Tibial artery (tissue), 4 donors: ENCODE data around the gene ZC2HC1B.

Experiments used
- DNase-seq, 2 donors: peaks; one replicate each; pipeline ENCODE4 v3.0.0-alpha.2; 2019
- H3K27ac ChIP-seq, 2 donors: fragments of 200-600 bp; sonication (generic) in 1 of 2; 1 replicate in 1 of 2; 2 replicates in 1 of 2; pipeline ENCODE4 v1.5.1; 2018 to 2019; ENCODE audit warnings: mild to moderate bottlenecking in 1 of 2
- H3K27me3 ChIP-seq, 2 donors: fragments of 200-600 bp; sonication (generic) in 1 of 2; one replicate each; pipeline versions ENCODE4 v1.5.1 to v1.6.0; 2016 to 2019
- H3K36me3 ChIP-seq, 3 donors: fragments of 200-600 bp; sonication (generic) in 2 of 3; one replicate each; pipeline ENCODE4 v1.5.1; 2016 to 2019; ENCODE audit warnings: mild to moderate bottlenecking in 2 of 3
- H3K4me1 ChIP-seq, 4 donors: fragments of 200-600 bp; sonication (generic) in 2 of 4; 1 replicate in 3 of 4; 2 replicates in 1 of 4; pipeline ENCODE4 v1.5.1; 2016 to 2019
- H3K4me3 ChIP-seq, 2 donors: fragments of 200-600 bp; sonication (generic) in 1 of 2; 1 replicate in 1 of 2; 2 replicates in 1 of 2; pipeline ENCODE4 v1.5.1; 2018 to 2019; ENCODE audit warnings: mild to moderate bottlenecking in 2 of 2
- H3K9me3 ChIP-seq, 3 donors: fragments of 200-600 bp; sonication (generic) in 1 of 3; one replicate each; pipeline ENCODE4 v1.5.1; 2016 to 2019
- CTCF ChIP-seq, 2 experiments: fragments of 200-600 bp in 1 of 2; fragments of 450-650 bp in 1 of 2; IDR thresholded peaks; one replicate each; pipeline ENCODE4 v1.5.1; 2017 to 2019; ENCODE audit warnings: antibody characterized with exemption in 2 of 2, mild to moderate bottlenecking in 1 of 2, moderate library complexity in 1 of 2
- intact Hi-C: fragments of 100-400 bp; cut with DNase I; formaldehyde crosslinking; loops from one replicate; pipeline ENCODE4 v1.15.0; 2023; ENCODE audit warnings: low total_unique reads

Gene ZC2HC1B

GRCh38 chr6:143959927-143960326, 95.7 kb downstream of the ZC2HC1B start:
- Histone ChIP-seq H3K4me3 (no peak overlapping the region), H3K4me1 (no peaks in the 10 kb centered on the region), H3K27me3 (no peaks in the 10 kb centered on the region), H3K9me3 (no peaks in the 10 kb centered on the region), H3K36me3 (peaks cover 0 to 16% (median 0%) of the 10 kb centered on the region in 3 donors), H3K27ac (no peak overlapping the region)
- DNase-seq = no peak
- intact Hi-C loops = no loop called here
- TF ChIP-seq CTCF (IDR thresholded peaks at IDR 0.05) = no peak

- Histone ChIP-seq H3K4me3 (no peak overlapping the region), H3K27ac (no peak overlapping the region), H3K27me3 (no peaks in the 10 kb centered on the region), H3K9me3 (no peaks in the 10 kb centered on the region), H3K4me1 (no peaks in the 10 kb centered on the region), H3K36me3 (peaks cover 0 to 24% (median 8%) of the 10 kb centered on the region in 3 donors)
- no peak for TF ChIP-seq CTCF (IDR thresholded peaks at IDR 0.05)
- DNase-seq = no peak
- intact Hi-C loops = no loop called here
Observed at GRCh38 chr6:143961066-143961465, 96.8 kb downstream of the ZC2HC1B start.

GRCh38 chr6:143961886-143962878, 97.9 kb downstream of the ZC2HC1B start:
- intact Hi-C loops = no loop called here
- Histone ChIP-seq H3K27me3 (no peaks in the 10 kb centered on the region), H3K9me3 (no peaks in the 10 kb centered on the region), H3K4me1 (no peaks in the 10 kb centered on the region), H3K27ac (no peak overlapping the region), H3K4me3 (no peak overlapping the region), H3K36me3 (peaks cover 0 to 24% (median 11%) of the 10 kb centered on the region in 3 donors)
- no peak for DNase-seq
- peak in 1 of 2 experiments; percentile 11 for TF ChIP-seq CTCF (IDR thresholded peaks at IDR 0.05)

GRCh38 chr6:143963158-143963919, 99.1 kb downstream of the ZC2HC1B start:
- DNase-seq = no peak
- H3K36me3 ChIP-seq = peaks cover 0 to 24% (median 11%) of the 10 kb centered on the region in 3 donors
- peaks cover 0 to 10% (median 2%) of the 10 kb centered on the region in 4 donors for H3K4me1 ChIP-seq
- H3K4me3 ChIP-seq = no peak overlapping the region
- no peak for TF ChIP-seq CTCF (IDR thresholded peaks at IDR 0.05)
- intact Hi-C loops = no loop called here
- no peaks in the 10 kb centered on the region for H3K9me3 ChIP-seq
- H3K27me3 ChIP-seq = no peaks in the 10 kb centered on the region
- no peak overlapping the region for H3K27ac ChIP-seq

- peaks cover 0 to 18% (median 2%) of the 10 kb centered on the region in 4 donors for H3K4me1 ChIP-seq
- no peaks in the 10 kb centered on the region for H3K9me3 ChIP-seq
- H3K36me3 ChIP-seq = peaks cover 0 to 23% (median 11%) of the 10 kb centered on the region in 3 donors
- H3K4me3 ChIP-seq = no peak overlapping the region
- no peak overlapping the region for H3K27ac ChIP-seq
- no peak for TF ChIP-seq CTCF (IDR thresholded peaks at IDR 0.05)
- no peak for DNase-seq
- intact Hi-C loops = no loop called here
- H3K27me3 ChIP-seq = no peaks in the 10 kb centered on the region
Observed at GRCh38 chr6:143964674-143965081, 100.4 kb downstream of the ZC2HC1B start.
